NCI-H69 (cell line): Measurements from ENCODE around the gene SHANK3.

Experiments
- DNase-seq: peaks from one replicate; lab custom pipeline; 2025; lab: John Stamatoyannopoulos, UW

The SHANK3 gene

GRCh38 chr22:50699001-50699755 is 26.6 kb downstream of the SHANK3 start:
- no peak for DNase-seq

- no peak for DNase-seq
These were observed 27.2 kb downstream of the SHANK3 start for GRCh38 chr22:50699756-50700386.

- DNase-seq = no peak
These were observed 27.9 kb downstream of the SHANK3 start for GRCh38 chr22:50700387-50701075.

GRCh38 chr22:50701076-50701419 is 28.4 kb downstream of the SHANK3 start:
- no peak for DNase-seq

- no peak for DNase-seq
These were observed 29.0 kb downstream of the SHANK3 start for GRCh38 chr22:50701428-50702154.

GRCh38 chr22:50702261-50702671 is 29.6 kb downstream of the SHANK3 start:
- no peak for DNase-seq

- no peak for DNase-seq
These were observed 30.4 kb downstream of the SHANK3 start for GRCh38 chr22:50702821-50703725.

GRCh38 chr22:50703726-50704509 is 31.3 kb downstream of the SHANK3 start:
- no peak for DNase-seq

- DNase-seq = no peak
These were observed 32.0 kb downstream of the SHANK3 start for GRCh38 chr22:50704510-50705218.

GRCh38 chr22:50705219-50705691 is 32.6 kb downstream of the SHANK3 start:
- DNase-seq = peak; percentile 98

GRCh38 chr22:50705851-50706351 is 33.3 kb downstream of the SHANK3 start:
- no peak for DNase-seq

GRCh38 chr22:50706481-50707125 is 34.0 kb downstream of the SHANK3 start:
- DNase-seq = no peak

GRCh38 chr22:50708474-50708873 is 35.9 kb downstream of the SHANK3 start:
- DNase-seq = no peak

- DNase-seq = no peak
These were observed 36.4 kb downstream of the SHANK3 start for GRCh38 chr22:50708996-50709395.

- no peak for DNase-seq
These were observed 37.6 kb downstream of the SHANK3 start for GRCh38 chr22:50710221-50710620.

- DNase-seq = no peak
These were observed 38.3 kb downstream of the SHANK3 start for GRCh38 chr22:50710886-50711285.

- no peak for DNase-seq
These were observed 39.1 kb downstream of the SHANK3 start for GRCh38 chr22:50711446-50712340.
